K562 (cell line): Measurements from ENCODE around the gene PRODH. TPM values are rescaled to one million over a fixed set of nuclear protein-coding genes. Genes with fewer than 3 reads are reported as not detected.

Experiments used
- BCL6 ChIP-seq: fragments of 250-450 bp; sonication (Bioruptor Pico); IDR thresholded peaks from 2 replicates; pipeline ENCODE4 v1.4.0; 2020
- CEBPB ChIP-seq: fragments of 450-650 bp; IDR thresholded peaks from 2 replicates; pipeline ENCODE4 v1.6.1; 2016; ENCODE audit warnings: missing genetic modification characterization, missing compliant biosample characterization
- CREBBP ChIP-seq: IDR thresholded peaks from one replicate; pipeline ENCODE4 v1.6.1; 2012; ENCODE audit warnings: low read depth, mild to moderate bottlenecking, control low read depth, inconsistent platforms, low read length
- CREM ChIP-seq: IDR thresholded peaks from 2 replicates; pipeline ENCODE4 v1.6.1; 2014; ENCODE audit warnings: antibody characterized with exemption, low read depth
- CTBP1 ChIP-seq: fragments of 450-650 bp; IDR thresholded peaks from 2 replicates; pipeline ENCODE4 v1.6.1; 2016; ENCODE audit warnings: borderline replicate concordance
- DACH1 ChIP-seq: fragments of 450-650 bp; IDR thresholded peaks from 2 replicates; pipeline ENCODE4 v1.6.1; 2018; ENCODE audit not compliant: partially characterized antibody
- EGR1 ChIP-seq: fragments of 450-650 bp; conservative IDR thresholded peaks from 2 replicates; pipeline ENCODE4 v1.6.1; 2017; ENCODE audit warnings: mild to moderate bottlenecking
- GTF2F1 ChIP-seq: IDR thresholded peaks from 2 replicates; pipeline ENCODE4 v1.6.1; 2011; ENCODE audit warnings: low read depth, low read length, improper control_type of control experiment
- HCFC1 ChIP-seq: IDR thresholded peaks from 2 replicates; pipeline ENCODE4 v1.6.1; 2012; ENCODE audit warnings: low read depth, low read length, improper control_type of control experiment
- HDAC6 ChIP-seq: IDR thresholded peaks from 2 replicates; pipeline ENCODE4 v1.6.1; 2012; ENCODE audit warnings: low read depth, mild to moderate bottlenecking, control low read depth, inconsistent platforms, low read length, moderate library complexity
- TEAD2 ChIP-seq: fragments of 450-650 bp; IDR thresholded peaks from 2 replicates; pipeline ENCODE4 v1.6.1; 2016; ENCODE audit warnings: missing genetic modification characterization, control low read depth, missing compliant biosample characterization
- ZNF274 ChIP-seq: IDR thresholded peaks from 2 replicates; pipeline ENCODE4 v1.6.1; 2011; ENCODE audit warnings: low read depth, mild to moderate bottlenecking, low read length, moderate library complexity, borderline replicate concordance
- ZNF77 ChIP-seq: fragments of 250-450 bp; sonication (Bioruptor Pico); IDR thresholded peaks from 2 replicates; pipeline ENCODE4 v1.5.0; 2020
- polyA plus RNA-seq, 8 experiments: library from polyadenylated mRNA; depleted of rRNA in 4 of 8; stranded (reverse) in 5 of 8; unstranded in 3 of 8; fragments of >200 nt; fragmentation: Nextera tagmentation in 2 of 8; fragmentation: Illumina TruSeq in 1 of 8; extraction: Ambion mirVana in 2 of 8; extraction: Trizol in 1 of 8; gene quantifications; 2 replicates each; pipeline versions ENCODE4 v1.2.1 to v1.2.3, GENCODE V29; 2011 to 2014; ENCODE audit warnings: inconsistent platforms in 1 of 8, missing spikeins in 1 of 8
- total RNA-seq, 7 experiments: library from RNA; depleted of rRNA in 6 of 7; stranded (reverse); fragments of >200 nt in 6 of 7; fragmentation: Illumina TruSeq in 2 of 7; extraction: Trizol in 2 of 7; gene quantifications; 2 replicates each; pipeline versions ENCODE4 v1.2.1 to v1.2.3, GENCODE V29; 2011 to 2021; ENCODE audit warnings: low replicate concordance in 1 of 7
- TF ChIP-seq, protein P1 (sequence below): sonication (generic); formaldehyde crosslinking; IDR thresholded peaks from 2 replicates; pipeline ENCODE4 v1.9.0; 2022; ENCODE audit warnings: mild to moderate bottlenecking, missing genetic modification reagents
- TF ChIP-seq, protein P2 (sequence below), 2 experiments: fragments of 200-800 bp in 1 of 2; sonication (Bioruptor generic) in 1 of 2; sonication (generic) in 1 of 2; formaldehyde crosslinking in 1 of 2; IDR thresholded peaks in 1 of 2; conservative IDR thresholded peaks in 1 of 2; 2 replicates each; pipeline versions ENCODE4 v1.5.0 to v1.6.1; 2016 to 2020; ENCODE audit warnings: missing compliant biosample characterization in 1 of 2, missing genetic modification characterization in 1 of 2, missing genetic modification reagents in 1 of 2
- TF ChIP-seq, protein P3 (sequence below): fragments of 250-450 bp; sonication (Bioruptor Pico); IDR thresholded peaks from 2 replicates; pipeline ENCODE4 v1.5.0; 2020; ENCODE audit warnings: mild to moderate bottlenecking
- TF ChIP-seq, protein P4 (sequence below): sonication (generic); formaldehyde crosslinking; IDR thresholded peaks from 2 replicates; pipeline ENCODE4 v1.5.0; 2020; ENCODE audit warnings: missing genetic modification reagents
- TF ChIP-seq, protein P5 (sequence below): fragments of 250-450 bp; sonication (Bioruptor Pico); IDR thresholded peaks from 2 replicates; pipeline ENCODE4 v1.4.0; 2020; ENCODE audit warnings: borderline replicate concordance
- TF ChIP-seq, protein P6 (sequence below): sonication (generic); formaldehyde crosslinking; IDR thresholded peaks from 2 replicates; pipeline ENCODE4 v1.8.1; 2023; ENCODE audit warnings: mild to moderate bottlenecking, missing genetic modification reagents

PRODH gene
- total and polyA plus RNA-seq, 9 of the 15 experiments (the other 6 are each of a cell fraction or from before 2014, with no cell fraction given) = 0.07 to 0.11 TPM; not detected in 7

DNA sequence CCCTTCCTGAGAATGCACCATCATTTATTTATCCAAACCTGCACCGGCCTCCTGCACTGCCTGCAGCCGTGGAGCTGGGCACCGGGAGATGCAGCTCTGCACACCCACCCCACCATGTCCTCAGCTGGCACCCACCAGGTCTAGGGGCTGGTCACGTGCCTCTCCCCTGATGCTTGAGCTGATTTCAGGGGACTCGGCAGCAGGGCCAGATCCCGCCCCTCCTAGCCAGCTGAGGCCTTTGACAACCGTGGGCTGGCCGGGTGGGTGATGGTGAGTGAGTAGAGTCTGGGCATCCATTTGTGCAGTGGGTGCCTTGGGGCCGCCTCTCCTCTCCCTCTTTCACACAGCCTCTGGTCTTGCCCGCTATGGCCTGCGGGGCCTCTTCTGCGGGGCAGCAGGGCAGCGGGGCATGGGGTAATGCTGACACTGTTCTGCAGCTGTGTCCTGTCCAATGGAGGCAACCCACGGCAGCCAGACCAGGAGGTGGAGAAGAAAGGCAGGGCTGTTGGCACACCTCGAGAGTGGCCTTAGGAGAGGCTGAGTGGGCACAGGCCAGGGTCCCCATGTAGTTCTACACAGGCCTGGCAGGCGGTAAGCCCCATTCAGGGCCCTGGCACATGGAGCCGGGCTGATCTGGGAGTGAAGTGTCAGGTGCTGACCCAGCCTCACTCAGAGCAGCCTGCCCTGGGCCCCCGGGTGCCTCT lies 38.5 kb upstream of the PRODH start (continued):
- TF ChIP-seq CREBBP (no peak), TEAD2 (tag) (no peak), CTBP1 (no peak), GTF2F1 (no peak), DACH1 (no peak), CEBPB (no peak), BCL6 (no peak), ZNF274 (no peak), HDAC6 (no peak), EGR1 (no peak), HCFC1 (no peak), CREM (no peak), ZNF77 (CRISPR knock-in tag) (no peak)
- TF ChIP-seq, protein P1, sequence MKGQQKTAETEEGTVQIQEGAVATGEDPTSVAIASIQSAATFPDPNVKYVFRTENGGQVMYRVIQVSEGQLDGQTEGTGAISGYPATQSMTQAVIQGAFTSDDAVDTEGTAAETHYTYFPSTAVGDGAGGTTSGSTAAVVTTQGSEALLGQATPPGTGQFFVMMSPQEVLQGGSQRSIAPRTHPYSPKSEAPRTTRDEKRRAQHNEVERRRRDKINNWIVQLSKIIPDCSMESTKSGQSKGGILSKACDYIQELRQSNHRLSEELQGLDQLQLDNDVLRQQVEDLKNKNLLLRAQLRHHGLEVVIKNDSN (CRISPR knock-in tag) = peak; percentile 80
- TF ChIP-seq, protein P2, sequence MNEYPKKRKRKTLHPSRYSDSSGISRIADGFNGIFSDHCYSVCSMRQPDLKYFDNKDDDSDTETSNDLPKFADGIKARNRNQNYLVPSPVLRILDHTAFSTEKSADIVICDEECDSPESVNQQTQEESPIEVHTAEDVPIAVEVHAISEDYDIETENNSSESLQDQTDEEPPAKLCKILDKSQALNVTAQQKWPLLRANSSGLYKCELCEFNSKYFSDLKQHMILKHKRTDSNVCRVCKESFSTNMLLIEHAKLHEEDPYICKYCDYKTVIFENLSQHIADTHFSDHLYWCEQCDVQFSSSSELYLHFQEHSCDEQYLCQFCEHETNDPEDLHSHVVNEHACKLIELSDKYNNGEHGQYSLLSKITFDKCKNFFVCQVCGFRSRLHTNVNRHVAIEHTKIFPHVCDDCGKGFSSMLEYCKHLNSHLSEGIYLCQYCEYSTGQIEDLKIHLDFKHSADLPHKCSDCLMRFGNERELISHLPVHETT (CRISPR knock-in tag; conservative IDR thresholded peaks at IDR 0.05 in 1 of 2, IDR thresholded peaks at IDR 0.05 in 1 of 2) = no peak
- TF ChIP-seq, protein P3, sequence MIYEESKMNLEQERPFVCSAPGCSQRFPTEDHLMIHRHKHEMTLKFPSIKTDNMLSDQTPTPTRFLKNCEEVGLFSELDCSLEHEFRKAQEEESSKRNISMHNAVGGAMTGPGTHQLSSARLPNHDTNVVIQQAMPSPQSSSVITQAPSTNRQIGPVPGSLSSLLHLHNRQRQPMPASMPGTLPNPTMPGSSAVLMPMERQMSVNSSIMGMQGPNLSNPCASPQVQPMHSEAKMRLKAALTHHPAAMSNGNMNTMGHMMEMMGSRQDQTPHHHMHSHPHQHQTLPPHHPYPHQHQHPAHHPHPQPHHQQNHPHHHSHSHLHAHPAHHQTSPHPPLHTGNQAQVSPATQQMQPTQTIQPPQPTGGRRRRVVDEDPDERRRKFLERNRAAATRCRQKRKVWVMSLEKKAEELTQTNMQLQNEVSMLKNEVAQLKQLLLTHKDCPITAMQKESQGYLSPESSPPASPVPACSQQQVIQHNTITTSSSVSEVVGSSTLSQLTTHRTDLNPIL (CRISPR knock-in tag) = no peak
- TF ChIP-seq, protein P4, sequence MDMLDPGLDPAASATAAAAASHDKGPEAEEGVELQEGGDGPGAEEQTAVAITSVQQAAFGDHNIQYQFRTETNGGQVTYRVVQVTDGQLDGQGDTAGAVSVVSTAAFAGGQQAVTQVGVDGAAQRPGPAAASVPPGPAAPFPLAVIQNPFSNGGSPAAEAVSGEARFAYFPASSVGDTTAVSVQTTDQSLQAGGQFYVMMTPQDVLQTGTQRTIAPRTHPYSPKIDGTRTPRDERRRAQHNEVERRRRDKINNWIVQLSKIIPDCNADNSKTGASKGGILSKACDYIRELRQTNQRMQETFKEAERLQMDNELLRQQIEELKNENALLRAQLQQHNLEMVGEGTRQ (CRISPR knock-in tag) = peak; percentile 62
- TF ChIP-seq, protein P5, sequence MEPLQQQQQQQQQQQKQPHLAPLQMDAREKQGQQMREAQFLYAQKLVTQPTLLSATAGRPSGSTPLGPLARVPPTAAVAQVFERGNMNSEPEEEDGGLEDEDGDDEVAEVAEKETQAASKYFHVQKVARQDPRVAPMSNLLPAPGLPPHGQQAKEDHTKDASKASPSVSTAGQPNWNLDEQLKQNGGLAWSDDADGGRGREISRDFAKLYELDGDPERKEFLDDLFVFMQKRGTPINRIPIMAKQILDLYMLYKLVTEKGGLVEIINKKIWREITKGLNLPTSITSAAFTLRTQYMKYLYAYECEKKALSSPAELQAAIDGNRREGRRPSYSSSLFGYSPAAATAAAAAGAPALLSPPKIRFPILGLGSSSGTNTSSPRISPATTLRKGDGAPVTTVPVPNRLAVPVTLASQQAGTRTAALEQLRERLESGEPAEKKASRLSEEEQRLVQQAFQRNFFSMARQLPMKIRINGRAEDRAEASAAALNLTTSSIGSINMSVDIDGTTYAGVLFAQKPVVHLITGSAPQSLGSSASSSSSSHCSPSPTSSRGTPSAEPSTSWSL = no peak
- TF ChIP-seq, protein P6, sequence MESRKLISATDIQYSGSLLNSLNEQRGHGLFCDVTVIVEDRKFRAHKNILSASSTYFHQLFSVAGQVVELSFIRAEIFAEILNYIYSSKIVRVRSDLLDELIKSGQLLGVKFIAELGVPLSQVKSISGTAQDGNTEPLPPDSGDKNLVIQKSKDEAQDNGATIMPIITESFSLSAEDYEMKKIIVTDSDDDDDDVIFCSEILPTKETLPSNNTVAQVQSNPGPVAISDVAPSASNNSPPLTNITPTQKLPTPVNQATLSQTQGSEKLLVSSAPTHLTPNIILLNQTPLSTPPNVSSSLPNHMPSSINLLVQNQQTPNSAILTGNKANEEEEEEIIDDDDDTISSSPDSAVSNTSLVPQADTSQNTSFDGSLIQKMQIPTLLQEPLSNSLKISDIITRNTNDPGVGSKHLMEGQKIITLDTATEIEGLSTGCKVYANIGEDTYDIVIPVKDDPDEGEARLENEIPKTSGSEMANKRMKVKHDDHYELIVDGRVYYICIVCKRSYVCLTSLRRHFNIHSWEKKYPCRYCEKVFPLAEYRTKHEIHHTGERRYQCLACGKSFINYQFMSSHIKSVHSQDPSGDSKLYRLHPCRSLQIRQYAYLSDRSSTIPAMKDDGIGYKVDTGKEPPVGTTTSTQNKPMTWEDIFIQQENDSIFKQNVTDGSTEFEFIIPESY (CRISPR knock-in tag) = no peak
